SIG-M5 (cell line): Measurements from ENCODE around the gene SPTSSB.

Source experiments
- DNase-seq: peaks from one replicate; lab custom pipeline; 2025; lab: John Stamatoyannopoulos, UW

SPTSSB gene, protein sequence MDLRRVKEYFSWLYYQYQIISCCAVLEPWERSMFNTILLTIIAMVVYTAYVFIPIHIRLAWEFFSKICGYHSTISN

DNA sequence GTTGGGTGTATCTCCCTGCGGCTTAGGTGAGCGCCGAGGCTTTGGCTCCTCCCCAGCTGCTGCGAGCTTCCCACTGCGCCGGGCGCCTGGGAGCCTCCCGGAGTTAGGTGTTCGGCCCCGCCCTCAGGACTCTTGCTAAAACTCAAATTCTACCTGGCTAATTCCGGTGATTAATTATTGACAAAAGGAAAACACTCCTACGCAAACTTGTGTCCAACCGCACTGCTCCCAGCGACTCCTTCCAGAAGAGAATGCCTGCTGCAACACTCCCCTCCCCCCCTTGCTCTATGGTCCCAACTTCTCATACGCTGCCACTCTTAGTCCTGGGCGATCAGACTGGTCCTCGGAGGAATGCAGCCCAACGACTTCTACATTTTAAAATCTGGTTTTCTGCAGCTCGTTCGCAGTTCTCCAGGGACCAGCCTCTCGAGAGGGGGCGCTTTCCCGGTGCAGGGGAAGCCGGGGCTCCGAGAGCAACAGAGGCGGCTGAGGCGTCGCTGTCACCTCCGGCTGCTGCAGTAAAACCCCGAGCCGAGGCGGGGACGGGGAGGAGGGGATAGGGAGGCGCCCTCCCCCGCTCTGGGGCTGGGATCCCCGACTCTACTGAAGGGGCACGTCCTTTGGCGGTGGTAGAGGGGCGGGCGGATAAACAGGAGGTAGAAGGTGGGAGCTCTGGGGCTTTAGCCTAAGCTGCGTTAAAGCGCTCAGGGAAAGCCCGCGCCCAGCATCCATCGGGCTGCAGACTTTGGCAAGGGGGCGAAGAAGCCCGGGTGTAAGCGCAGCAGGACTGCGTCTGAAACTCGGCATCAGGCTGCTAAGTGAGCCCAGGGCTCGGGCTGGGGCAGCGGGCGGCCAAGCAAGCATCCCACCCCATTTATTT is at the start of gene SPTSSB:
SPTSSB (minus strand) TSS at position 77 of the 880 bp plus-strand sequence. CDS start 25,194 bp downstream, outside the sequence.
- no peak for DNase-seq

DNA sequence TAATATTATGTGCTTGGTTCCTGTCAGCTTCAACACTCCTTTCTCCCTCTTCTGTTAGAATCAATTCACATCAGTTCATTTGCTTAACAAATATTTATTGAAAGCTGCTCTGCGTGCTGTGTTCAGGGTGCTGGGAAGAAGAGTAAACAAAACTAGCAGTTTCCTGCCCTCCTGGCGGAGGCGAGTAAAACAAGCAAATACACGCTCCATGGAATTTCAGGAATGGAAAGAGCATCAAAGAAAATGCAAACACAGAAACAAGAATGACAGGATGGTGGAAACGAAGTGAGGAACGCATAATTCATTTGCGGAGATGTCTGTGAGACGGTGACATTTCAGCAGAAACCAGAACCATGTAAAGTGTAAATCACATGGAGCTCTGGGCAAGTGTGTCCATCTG is 49.4 kb upstream of the SPTSSB start:
- DNase-seq = no peak

DNA sequence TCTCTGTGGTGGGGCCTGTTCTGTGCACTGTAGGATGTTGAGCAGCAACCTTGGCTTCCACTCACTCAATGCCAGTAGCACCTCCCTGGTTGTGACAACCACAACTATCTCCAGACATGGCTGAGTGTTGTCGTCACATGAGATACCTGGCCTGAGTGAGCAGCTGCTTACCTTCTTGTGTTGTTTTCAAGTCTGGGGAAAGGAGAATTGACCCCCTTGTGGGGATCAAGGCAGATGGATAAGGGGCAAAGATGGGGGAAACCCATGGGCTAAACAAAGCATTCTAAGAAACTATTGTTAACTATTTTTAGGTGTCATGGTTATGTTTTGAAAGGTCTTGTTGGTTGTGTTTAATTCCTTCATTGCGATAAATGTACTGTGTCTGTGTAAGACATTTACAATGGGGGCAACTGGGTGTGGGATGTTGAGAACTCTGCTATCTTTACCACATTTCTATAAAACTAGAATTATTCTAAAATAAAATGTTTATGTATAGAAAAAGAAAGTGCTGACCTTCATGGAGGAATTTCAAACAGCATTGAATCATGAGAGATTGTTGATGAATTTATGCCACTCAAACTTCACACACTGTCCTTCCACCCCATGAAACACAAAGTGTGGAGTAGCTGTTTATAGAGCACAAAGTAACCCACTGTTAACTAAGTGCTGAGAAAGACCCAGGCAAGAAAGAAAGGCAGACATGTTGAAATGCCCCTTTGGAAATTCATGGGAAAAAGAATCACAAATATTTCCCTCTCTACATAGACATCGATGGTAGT is 48.4 kb upstream of the SPTSSB start:
- no peak for DNase-seq

DNA sequence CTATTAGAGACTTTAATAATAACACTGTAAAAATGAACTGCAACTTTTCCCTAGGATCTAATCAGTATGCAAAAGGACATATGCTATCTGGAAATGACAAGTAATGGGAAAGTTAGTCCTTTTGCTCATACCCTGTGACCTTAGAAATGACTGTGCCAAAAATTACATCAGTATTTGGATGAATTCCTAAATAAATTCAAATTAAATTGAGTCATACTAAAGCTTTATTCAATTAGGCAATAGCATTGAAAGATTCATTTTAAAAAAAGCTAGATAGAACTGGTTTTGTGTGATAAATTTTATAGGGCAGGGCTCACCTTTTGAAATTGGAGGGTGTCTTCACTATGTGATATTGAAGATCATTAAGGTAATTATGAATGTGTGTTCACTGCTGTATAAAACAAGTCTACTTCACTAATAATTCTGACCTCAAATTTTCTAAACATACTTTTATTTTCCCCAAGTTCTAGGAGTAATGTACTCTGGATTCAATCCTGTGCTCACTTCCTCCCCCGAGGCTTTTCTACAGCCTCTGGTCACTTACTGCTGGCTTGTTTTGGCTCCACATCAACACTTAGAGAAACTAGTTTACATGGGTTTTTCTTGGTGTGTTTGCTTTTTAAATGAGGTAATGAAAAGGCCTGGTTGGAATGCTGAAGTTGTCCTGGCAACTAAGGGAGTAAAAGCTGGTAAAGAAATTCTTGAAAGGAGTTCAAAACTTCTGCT is 44.4 kb upstream of the SPTSSB start:
- no peak for DNase-seq

DNA sequence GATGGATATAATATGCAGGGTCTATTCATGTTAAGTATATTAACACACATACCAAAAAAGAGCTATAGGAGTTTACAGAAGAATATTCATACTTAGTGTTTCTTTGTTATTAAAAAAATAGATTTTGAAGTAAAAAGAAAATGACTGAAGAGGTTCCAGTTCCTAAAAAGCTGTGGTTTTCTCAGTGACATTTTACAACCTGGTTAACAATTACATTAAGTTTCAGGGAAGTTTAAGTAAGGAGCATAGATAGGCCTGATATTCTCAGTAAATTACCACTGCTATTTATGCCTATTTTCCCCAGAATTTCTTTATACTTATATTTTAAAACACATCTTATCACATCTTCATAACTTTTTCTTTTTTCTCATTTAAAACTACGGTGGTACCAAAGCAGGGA is 43.6 kb upstream of the SPTSSB start:
- DNase-seq = no peak

DNA sequence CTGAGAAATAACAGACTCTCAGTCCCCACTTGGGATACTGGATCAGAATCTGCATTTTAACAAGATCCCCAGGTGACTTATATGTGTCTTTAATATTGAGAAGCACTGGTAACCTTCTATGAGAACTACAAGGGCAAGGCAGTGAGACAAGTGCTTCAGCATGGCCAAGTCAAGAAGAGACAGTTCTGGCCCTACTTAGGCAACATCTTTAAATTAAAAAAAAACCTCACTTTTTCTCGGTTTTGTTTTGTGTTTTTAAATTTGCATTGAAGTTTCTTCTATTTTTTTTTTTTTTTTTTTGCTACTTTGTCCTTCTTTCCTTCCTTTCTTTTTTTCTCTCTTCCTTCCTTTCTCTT is 42.5 kb upstream of the SPTSSB start:
- no peak for DNase-seq

DNA sequence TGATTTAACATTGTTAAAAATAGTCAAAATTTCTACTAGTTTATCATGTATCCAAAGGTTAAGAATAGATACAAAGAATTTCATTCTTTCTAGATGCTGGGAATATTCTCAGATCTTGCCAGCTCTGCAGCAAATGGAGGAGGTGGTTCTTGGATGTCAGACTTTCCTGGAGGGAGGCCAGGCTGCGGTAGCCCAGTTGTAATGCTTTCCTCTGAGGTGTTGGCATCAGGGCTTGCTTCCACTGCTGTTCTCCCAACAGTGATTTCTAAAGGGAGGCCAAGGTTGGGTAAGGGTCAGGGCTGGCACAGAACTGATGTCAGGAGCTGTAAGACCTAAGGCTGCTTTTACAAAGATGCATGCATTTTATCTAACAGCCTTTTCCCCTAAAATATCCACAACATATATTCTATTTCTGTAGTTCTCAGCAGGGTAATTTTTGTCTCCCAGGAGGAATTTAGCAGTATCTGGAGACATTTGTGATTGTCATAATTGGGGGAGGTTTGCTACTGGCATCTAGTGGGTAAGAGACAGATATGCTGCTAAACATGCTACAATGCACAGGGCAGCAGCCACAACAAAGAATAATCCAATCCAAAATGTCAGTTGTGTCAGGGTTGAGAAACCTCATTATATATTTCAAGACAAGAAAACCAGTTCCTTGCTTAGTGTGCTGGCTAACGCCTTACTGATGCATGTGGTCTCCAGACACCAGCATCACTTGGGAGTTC is 42.0 kb upstream of the SPTSSB start:
- DNase-seq = no peak

DNA sequence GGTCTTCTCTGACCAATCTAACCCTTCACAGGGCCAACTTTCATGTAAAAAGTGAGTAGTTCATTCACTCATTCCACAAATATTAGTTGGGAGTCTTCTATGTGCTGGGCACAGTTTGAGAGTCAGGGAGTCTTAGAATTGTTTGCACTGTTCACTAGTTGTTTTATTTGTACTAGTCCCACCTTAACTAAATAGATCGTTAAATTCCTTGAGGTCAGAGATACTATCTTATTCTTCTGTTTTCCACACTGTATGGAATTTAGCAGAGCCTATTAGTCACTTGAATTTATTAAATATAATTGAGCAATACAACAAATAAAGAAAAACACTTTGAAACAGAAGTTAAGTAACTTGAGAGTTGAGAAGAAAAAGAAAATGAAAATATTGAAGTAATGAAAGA is 40.8 kb upstream of the SPTSSB start:
- no peak for DNase-seq

DNA sequence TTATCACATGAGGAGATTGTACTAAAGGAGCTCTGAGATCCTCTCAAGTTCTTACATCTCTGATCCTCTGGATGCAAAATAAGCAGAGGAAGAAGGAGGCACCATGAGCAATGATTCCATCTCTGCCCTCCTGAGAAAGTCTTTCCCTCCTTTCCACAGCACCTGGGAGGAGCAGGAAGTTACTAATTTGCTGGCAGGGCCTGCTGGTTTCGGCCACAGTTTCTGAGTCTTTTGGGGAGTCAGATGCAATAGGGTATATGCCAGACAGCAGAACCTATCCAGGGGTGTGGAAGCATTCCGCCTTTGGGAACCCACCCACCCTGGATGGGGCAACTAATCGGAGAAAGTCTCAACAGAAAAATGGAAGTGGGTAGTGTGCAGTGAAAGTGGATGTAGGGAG is 38.5 kb upstream of the SPTSSB start:
- no peak for DNase-seq

DNA sequence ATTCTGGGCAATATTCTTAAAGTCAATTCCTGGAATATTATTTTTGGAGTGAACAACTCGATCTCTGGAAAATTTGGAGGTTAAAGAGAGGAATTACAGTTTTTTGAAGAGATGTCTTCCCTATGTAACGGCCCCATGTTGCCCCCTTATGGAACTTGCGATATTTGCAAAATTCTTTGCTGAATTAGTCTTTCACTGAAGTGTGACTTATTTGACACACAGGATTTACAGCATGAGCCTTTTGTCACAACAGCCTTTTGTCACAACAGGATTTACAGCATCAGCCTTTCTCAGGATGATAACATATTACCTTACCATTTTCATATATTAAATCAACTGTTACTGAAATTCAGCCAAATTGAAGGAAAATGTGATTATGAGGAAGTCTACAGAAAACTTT is 37.8 kb upstream of the SPTSSB start:
- DNase-seq = no peak

DNA sequence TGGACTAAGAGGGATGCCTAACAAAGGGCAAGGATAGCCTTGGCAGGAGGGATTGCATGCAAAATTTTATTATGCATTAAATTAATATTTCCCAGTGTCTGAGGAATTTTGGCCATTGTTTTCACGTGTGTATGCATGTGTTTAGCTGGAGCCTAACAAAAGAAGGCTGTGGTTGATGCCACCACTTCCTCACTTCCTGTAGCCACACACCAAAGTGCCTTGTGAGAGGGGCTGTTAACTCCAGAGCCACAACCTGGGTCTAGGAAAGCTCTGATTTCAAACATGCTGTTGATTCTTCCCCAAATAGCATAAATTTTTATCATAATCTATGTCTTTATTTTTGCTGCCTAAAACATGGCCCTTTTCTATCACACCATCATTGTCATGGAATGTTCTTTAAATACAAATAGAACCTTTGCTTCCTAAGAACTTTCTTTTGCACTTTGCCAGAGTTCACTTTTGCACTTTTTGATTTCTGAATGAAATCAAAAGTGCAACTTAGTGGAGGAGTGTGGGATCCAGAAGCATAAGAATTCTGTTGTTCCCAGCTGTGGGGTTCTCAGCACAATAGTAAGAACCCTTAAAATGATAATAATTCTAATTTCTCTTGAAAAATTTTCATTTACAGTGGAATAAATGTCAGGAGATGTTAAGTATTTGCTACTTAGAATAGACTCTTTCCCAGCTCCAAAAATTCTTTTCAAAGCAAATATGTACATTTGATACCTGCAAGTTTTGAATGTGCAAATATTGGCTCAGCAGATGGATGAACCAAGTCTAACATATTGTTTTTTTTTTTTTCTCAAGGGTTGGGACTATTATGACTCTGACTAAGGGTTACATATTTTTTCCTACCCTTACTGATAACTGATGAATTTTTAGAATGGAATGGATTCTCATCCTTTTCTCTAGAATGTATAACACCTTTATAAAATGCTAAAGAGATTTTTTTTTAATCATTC is 35.6 kb upstream of the SPTSSB start:
- DNase-seq = no peak

DNA sequence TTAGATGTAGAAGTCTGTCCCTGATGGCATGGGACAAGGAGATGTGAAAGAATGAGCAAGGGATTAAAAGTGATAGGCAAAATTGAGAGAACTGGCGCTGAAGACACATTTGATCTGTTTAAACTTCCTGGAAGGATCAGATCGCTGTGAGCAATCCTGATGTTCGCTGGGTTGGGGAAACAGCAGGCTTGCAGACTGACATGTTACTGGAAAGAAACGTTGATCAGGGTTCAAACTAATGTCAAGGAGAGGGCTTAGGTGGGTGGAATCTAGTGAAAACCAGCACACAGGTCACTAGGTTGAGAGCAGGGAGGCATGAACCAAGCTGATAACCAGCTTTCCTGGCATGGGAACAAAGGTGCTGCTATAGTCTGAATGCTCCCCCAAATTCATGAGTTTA is 34.5 kb upstream of the SPTSSB start:
- DNase-seq = no peak

DNA sequence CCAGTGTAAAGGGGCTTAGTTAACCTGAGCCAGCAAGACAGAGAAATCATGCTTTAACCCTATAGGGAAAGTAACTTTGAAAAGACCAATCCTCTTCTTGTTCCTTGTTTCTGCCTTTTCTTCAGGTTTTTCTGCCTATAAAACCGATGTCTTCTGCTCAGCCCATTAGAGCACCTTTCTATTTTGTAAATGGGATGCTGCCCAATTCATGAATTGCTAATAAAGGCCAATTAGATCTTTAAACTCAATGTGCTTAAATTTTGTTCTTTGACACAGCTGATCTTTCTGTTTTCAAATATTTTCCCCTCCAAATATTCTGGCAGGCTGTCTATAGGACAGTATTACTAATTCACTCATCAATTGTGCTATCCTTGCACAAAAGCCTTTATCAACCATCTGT is 33.8 kb upstream of the SPTSSB start:
- DNase-seq = no peak

DNA sequence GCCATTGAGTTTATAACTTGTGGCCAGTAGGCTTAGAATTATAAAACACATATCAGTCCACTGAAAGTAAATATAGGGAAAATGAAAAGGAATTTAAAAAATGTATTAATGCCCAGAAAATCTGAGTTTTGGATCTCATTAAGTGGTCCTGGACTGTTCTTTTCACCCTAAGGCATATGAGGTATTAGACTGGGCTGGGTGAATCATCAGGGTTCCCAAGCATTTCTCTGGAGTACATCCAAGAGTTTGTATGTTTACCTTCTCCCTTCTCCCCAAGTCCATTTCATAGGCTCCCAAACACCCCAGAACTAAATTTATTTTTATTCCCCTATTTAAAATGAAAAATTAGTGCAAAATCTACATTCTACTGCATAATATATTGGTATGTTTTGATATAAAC is 31.9 kb upstream of the SPTSSB start:
- no peak for DNase-seq

DNA sequence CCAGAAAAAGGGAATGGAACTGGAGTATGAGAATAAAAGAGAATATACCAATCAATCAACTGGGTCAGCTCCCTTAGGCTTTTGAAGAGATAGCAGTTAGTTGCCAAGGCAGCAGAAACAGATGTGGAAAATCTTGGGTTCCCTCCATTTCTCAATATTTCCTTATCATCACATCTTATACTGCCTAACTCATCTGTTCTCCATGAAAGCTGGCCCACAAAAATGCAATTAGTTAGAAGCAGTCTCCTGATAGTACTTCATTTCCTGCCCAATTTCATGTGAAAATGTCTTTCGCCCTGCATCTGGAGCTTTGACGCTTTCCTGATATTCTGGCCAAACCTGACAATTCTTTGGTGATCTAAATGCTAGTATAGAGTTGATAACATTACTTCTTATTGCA is 30.1 kb upstream of the SPTSSB start:
- no peak for DNase-seq

DNA sequence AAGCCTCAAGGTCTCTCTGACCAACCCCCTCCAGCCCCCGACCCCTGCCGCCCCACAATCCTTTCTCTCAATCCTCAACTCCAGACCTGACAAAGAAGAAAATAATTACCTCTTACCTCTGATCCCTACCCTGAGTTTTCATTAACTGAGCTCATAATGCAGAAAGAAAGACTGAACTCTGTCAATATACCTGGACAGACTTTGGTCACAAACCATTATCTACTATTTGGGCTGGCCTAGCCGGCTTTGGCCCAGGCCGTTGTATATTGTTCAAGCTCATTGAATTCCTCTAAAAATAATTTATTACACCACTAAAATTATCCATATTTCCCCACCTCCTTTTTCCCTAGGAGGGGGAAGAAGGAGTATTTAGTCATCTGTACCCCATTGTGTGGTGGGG is 29.3 kb upstream of the SPTSSB start:
- DNase-seq = no peak

DNA sequence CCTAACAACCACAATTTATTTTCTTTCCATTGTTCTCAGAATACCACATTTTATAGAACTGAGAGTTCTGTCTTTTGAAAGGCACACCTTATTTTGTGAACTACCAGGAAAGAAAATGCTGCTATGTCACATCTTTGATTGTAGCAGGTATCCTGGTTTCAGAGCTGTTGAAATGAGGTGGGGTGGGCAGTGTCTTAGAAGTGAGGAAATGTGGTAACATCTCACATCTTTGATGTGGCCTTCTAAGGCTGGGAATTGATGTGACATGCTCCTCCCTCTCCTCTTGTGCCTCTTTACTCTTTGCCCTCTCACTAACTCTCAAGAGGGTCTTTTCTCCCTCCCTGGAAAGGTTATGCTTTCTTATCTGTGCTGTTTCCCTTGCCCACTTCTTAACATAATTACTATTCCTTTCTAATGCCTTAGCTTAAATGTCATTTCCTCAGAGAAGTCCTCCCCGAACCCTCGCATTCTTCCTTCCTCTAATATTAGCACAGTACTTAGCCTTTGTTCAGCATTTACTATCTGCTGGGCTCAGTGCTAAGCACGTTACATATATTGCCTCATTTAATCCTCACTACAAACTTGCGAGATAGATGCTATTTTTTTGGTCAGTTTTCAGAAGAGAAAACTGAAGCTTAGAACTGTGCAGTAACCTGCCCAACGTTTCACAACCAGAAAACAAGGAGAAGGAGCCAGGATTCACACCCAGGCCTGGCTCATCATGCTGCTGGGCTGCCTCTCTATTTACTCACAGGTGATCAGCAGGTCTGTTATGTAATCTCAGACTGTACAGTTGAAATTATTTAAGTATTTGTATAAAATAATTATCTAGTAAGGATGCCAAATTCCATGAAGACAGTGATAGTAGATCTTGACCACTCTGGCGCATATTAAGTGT is 24.0 kb upstream of the SPTSSB start:
- no peak for DNase-seq

DNA sequence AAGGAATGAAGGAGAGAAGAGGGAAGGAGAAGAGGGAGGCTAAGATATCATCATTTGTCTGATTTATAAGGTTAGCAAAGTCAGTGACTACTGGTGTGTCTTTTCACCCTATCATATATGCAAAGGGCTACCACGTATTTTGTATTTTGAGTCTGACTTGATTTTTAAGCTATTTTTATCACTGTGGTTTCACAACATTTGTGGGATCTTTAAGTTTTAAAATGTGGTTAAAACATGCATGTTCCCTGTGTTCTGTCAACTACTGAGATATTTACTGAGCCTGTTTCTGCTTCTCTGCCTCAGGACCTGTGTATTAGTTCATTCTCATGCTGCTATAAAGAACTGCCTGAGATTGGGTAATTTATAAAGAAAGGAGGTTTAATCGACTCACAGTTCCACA is 22.5 kb upstream of the SPTSSB start:
- DNase-seq = no peak

DNA sequence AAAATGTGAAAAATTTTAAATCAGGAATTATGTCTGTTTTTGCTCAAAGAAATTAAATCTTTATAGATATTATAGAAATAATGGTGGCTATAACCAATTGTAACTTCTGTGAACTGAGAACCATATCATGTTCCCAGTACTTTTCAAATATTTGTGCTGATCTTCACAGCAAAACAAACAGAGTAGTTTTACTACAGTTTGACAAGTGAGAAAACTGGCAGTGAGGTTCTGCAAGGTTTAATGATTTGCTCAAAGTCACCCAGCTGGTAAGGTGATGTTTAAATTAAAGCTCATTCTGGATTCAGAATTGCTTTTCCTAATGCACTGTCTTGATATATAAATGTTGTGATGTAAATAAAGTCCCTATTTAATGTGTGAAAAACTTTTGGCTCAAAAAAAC is 22.0 kb upstream of the SPTSSB start:
- no peak for DNase-seq

DNA sequence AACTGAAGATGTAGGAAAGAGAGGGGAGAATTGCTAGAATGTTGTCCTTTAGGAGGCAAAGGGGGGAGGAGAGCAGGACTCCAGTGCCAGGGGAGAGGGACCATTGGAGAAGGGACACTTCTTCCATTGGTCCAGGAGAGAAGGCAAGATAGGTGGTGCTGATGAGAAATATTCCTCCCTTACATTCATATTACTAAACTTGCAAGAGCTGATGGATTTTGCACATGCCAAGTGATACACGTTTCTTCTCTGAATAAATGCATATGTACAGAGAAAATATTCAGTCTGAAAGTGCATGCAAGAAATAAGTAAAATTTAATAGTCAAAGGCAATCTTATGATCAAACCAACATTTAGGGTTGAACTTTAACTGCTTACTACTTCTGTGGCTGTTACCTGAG is 21.5 kb upstream of the SPTSSB start:
- DNase-seq = no peak
